Tibial nerve (tissue), 4 donors: ENCODE results near the gene RFX1. TPM values are rescaled to one million over a fixed set of nuclear protein-coding genes. Genes with fewer than 3 reads are reported as not detected.

Experiments used
- DNase-seq, 2 donors: peaks; one replicate each; pipeline ENCODE4 v3.0.0-alpha.2; 2019; ENCODE audit warnings: low spot score in 2 of 2
- H3K27ac ChIP-seq, 4 donors: fragments of 200-600 bp; sonication (generic) in 3 of 4; one replicate each; pipeline ENCODE4 v1.5.1; 2017 to 2019; ENCODE audit warnings: mild to moderate bottlenecking in 1 of 4
- H3K27me3 ChIP-seq, 2 donors: fragments of 200-600 bp; sonication (generic) in 1 of 2; one replicate each; pipeline versions ENCODE4 v1.5.1 to v1.6.0; 2017 to 2019
- H3K36me3 ChIP-seq, 3 donors: fragments of 200-600 bp; sonication (generic); one replicate each; pipeline ENCODE4 v1.5.1; 2018 to 2019
- H3K4me1 ChIP-seq, 4 donors: fragments of 200-600 bp; sonication (generic) in 3 of 4; one replicate each; pipeline ENCODE4 v1.5.1; 2017 to 2019
- H3K4me3 ChIP-seq, 4 donors: fragments of 200-600 bp; sonication (generic) in 3 of 4; one replicate each; pipeline ENCODE4 v1.5.1; 2017 to 2019; ENCODE audit warnings: mild to moderate bottlenecking in 1 of 4, moderate library complexity in 1 of 4
- H3K9me3 ChIP-seq, 4 donors: fragments of 200-600 bp; sonication (generic) in 3 of 4; one replicate each; pipeline ENCODE4 v1.5.1; 2017 to 2019
- CTCF ChIP-seq, 5 experiments: fragments of 200-600 bp in 3 of 5; fragments of 450-650 bp in 2 of 5; sonication (generic) in 3 of 5; IDR thresholded peaks; one replicate each; pipeline ENCODE4 v1.5.1; 2016 to 2019; ENCODE audit warnings: antibody characterized with exemption in 5 of 5, mild to moderate bottlenecking in 3 of 5, moderate library complexity in 2 of 5
- EP300 ChIP-seq, 2 donors: sonication (generic); formaldehyde crosslinking; IDR thresholded peaks; one replicate each; pipeline ENCODE4 v1.6.1; 2017; ENCODE audit warnings: antibody characterized with exemption in 2 of 2, mild to moderate bottlenecking in 1 of 2
- POLR2A ChIP-seq, 2 donors: fragments of 450-650 bp; IDR thresholded peaks; one replicate each; pipeline ENCODE4 v1.6.1; 2017; ENCODE audit warnings: antibody characterized with exemption in 2 of 2, mild to moderate bottlenecking in 2 of 2, moderate library complexity in 2 of 2
- WGBS, 2 donors: methylation state at CpG; one replicate each; pipeline ENCODE4 v1.1.5; 2018; 5-methylcytosine and 5-hydroxymethylcytosine counted together
- total RNA-seq, 4 donors: library from RNA; depleted of rRNA; stranded (reverse); fragments of >200 nt; gene quantifications; one replicate each; pipeline ENCODE4 v1.1.0, GENCODE V29; 2016

Gene RFX1
- total RNA-seq, 4 donors from 2014 or later = 3.1 to 8.4 (median 6.0) TPM

GRCh38 chr19:14004619-14005348 is 1.3 kb downstream of the RFX1 start:
- Histone ChIP-seq H3K27me3 (no peaks in the 10 kb centered on the region), H3K9me3 (no peaks in the 10 kb centered on the region), H3K27ac (peak overlapping the region; percentile 99 to 100 (median 100)), H3K4me3 (peak overlapping the region in 2 of 4 donors; percentile 87 to 97), H3K4me1 (peaks cover 0 to 37% (median 16%) of the 10 kb centered on the region in 4 donors), H3K36me3 (peaks cover 0 to 4% (median 0%) of the 10 kb centered on the region in 3 donors)
- 19 to 21% methylated on average over 14 of the region's 14 CpGs for WGBS, 2 donors
- peak; percentile 49 to 66 for DNase-seq
- TF ChIP-seq EP300 (IDR thresholded peaks at IDR 0.05) = peak; percentile 26 to 32
- TF ChIP-seq CTCF (IDR thresholded peaks at IDR 0.05) = no peak
- TF ChIP-seq POLR2A (IDR thresholded peaks at IDR 0.05) = peak in 1 of 2 donors; percentile 17

- DNase-seq = no peak
- Histone ChIP-seq H3K36me3 (peaks cover 0 to 14% (median 0%) of the 10 kb centered on the region in 3 donors), H3K4me3 (no peak overlapping the region), H3K4me1 (peaks cover 0 to 37% (median 16%) of the 10 kb centered on the region in 4 donors), H3K27me3 (no peaks in the 10 kb centered on the region), H3K9me3 (peaks cover 0 to 10% (median 0%) of the 10 kb centered on the region in 4 donors), H3K27ac (peak overlapping the region; percentile 16 to 100 (median 100))
- WGBS, 2 donors = 46 to 51% methylated on average over 10 of the region's 10 CpGs
- TF ChIP-seq CTCF (IDR thresholded peaks at IDR 0.05) (no peak), EP300 (IDR thresholded peaks at IDR 0.05) (no peak), POLR2A (IDR thresholded peaks at IDR 0.05) (no peak)
Measured at GRCh38 chr19:14003251-14004055, 2.7 kb downstream of the RFX1 start.

GRCh38 chr19:14002571-14003250 is 3.4 kb downstream of the RFX1 start:
- H3K27me3 ChIP-seq = no peaks in the 10 kb centered on the region
- H3K9me3 ChIP-seq = peaks cover 0 to 11% (median 0%) of the 10 kb centered on the region in 4 donors
- no peak for TF ChIP-seq EP300 (IDR thresholded peaks at IDR 0.05)
- no peak for TF ChIP-seq POLR2A (IDR thresholded peaks at IDR 0.05)
- TF ChIP-seq CTCF (IDR thresholded peaks at IDR 0.05) = no peak
- WGBS, 2 donors = 46 to 63% methylated on average over 9 to 13 of the region's 13 CpGs
- peaks cover 0 to 37% (median 16%) of the 10 kb centered on the region in 4 donors for H3K4me1 ChIP-seq
- peaks cover 0 to 20% (median 0%) of the 10 kb centered on the region in 3 donors for H3K36me3 ChIP-seq
- DNase-seq = no peak
- peak overlapping the region; percentile 16 to 100 (median 100) for H3K27ac ChIP-seq
- H3K4me3 ChIP-seq = no peak overlapping the region

- peaks cover 0 to 30% (median 0%) of the 10 kb centered on the region in 3 donors for H3K36me3 ChIP-seq
- 78 to 79% methylated on average over 13 of the region's 13 CpGs for WGBS, 2 donors
- H3K4me1 ChIP-seq = peaks cover 0 to 37% (median 16%) of the 10 kb centered on the region in 4 donors
- no peak overlapping the region for H3K27ac ChIP-seq
- H3K9me3 ChIP-seq = peaks cover 0 to 11% (median 0%) of the 10 kb centered on the region in 4 donors
- H3K27me3 ChIP-seq = no peaks in the 10 kb centered on the region
- H3K4me3 ChIP-seq = no peak overlapping the region
- DNase-seq = no peak
- TF ChIP-seq POLR2A (IDR thresholded peaks at IDR 0.05) (no peak), EP300 (IDR thresholded peaks at IDR 0.05) (no peak), CTCF (IDR thresholded peaks at IDR 0.05) (no peak)
Measured at GRCh38 chr19:14000691-14001375, 5.3 kb downstream of the RFX1 start.
